SK-N-SH (cell line): Measurements from ENCODE around the gene C19orf81.

Experiments
- EP300 ChIP-seq, 2 experiments: IDR thresholded peaks; 2 replicates each; pipeline versions ENCODE4 v1.4.0 to v1.6.1; 2012; ENCODE audit warnings: borderline replicate concordance in 1 of 2, low read depth in 1 of 2, low read length in 1 of 2
- JUND ChIP-seq: IDR thresholded peaks from 2 replicates; pipeline ENCODE4 v1.4.0; 2012
- POLR2AphosphoS5 ChIP-seq: IDR thresholded peaks from 2 replicates; pipeline ENCODE4 v1.6.1; 2012; ENCODE audit warnings: low read depth, low read length
- RFX5 ChIP-seq: IDR thresholded peaks from 2 replicates; pipeline ENCODE4 v1.6.1; 2012; ENCODE audit warnings: mild to moderate bottlenecking, improper control_type of control experiment, low read length
- SMC3 ChIP-seq: IDR thresholded peaks from 2 replicates; pipeline ENCODE4 v1.6.1; 2012; ENCODE audit warnings: low read depth, low read length, improper control_type of control experiment
- TEAD4 ChIP-seq: IDR thresholded peaks from 2 replicates; pipeline ENCODE4 v1.4.0; 2012; ENCODE audit warnings: mild to moderate bottlenecking, borderline replicate concordance; ENCODE audit not compliant: insufficient read depth
- TF ChIP-seq, protein P1 (sequence below): fragments of 150-350 bp; IDR thresholded peaks from 2 replicates; pipeline ENCODE4 v1.6.1; 2017; ENCODE audit warnings: antibody characterized with exemption, low read length, low read depth, borderline replicate concordance
- TF ChIP-seq, protein P2 (sequence below): fragments of 200-600 bp; sonication (generic); IDR thresholded peaks from 2 replicates; pipeline ENCODE4 v1.6.1; 2017; ENCODE audit warnings: antibody characterized with exemption, mild to moderate bottlenecking, moderate library complexity

DNA sequence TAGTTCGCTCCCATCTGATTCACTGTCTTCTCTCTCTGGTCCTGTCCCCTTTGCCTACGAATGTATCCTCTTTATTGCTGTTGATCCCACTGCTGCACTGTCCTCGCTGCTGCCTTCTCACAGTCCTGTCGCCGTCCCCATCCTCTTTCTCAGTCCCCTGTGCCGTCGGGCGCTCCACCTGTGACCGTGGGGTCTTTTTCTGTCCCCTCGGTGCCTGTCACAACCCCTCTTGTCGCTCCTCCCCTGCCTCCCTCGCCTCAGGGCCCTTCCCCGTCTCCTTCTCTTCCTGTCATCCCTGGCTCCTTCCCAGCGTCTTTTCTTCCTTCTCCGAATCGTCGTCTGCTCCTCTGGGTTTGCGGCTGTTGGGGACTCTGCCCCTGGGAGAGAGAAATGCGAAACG is 41.9 kb upstream of the C19orf81 start:
- TF ChIP-seq POLR2AphosphoS5 (no peak), RFX5 (no peak), TEAD4 (no peak), SMC3 (no peak), JUND (no peak), EP300 (IDR thresholded peaks at IDR 0.05; ENCODE audit: borderline replicate concordance in 1 of 2, low read depth in 1 of 2, low read length in 1 of 2) (no peak)
- TF ChIP-seq, protein P1, sequence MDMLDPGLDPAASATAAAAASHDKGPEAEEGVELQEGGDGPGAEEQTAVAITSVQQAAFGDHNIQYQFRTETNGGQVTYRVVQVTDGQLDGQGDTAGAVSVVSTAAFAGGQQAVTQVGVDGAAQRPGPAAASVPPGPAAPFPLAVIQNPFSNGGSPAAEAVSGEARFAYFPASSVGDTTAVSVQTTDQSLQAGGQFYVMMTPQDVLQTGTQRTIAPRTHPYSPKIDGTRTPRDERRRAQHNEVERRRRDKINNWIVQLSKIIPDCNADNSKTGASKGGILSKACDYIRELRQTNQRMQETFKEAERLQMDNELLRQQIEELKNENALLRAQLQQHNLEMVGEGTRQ: no peak
- TF ChIP-seq, protein P2, sequence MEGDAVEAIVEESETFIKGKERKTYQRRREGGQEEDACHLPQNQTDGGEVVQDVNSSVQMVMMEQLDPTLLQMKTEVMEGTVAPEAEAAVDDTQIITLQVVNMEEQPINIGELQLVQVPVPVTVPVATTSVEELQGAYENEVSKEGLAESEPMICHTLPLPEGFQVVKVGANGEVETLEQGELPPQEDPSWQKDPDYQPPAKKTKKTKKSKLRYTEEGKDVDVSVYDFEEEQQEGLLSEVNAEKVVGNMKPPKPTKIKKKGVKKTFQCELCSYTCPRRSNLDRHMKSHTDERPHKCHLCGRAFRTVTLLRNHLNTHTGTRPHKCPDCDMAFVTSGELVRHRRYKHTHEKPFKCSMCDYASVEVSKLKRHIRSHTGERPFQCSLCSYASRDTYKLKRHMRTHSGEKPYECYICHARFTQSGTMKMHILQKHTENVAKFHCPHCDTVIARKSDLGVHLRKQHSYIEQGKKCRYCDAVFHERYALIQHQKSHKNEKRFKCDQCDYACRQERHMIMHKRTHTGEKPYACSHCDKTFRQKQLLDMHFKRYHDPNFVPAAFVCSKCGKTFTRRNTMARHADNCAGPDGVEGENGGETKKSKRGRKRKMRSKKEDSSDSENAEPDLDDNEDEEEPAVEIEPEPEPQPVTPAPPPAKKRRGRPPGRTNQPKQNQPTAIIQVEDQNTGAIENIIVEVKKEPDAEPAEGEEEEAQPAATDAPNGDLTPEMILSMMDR: no peak
